GM13976 (cell line): Measurements from ENCODE around the gene ING5.

Experiments used
- DNase-seq: peaks from one replicate; pipeline ENCODE4 v3.0.0; 2012; ENCODE audit warnings: low spot score
- CTCF ChIP-seq: IDR thresholded peaks from 2 replicates; pipeline ENCODE4 v1.5.1; 2012; ENCODE audit warnings: borderline replicate concordance, mild to moderate bottlenecking; ENCODE audit not compliant: insufficient read depth; ENCODE audit errors: extremely low read depth, missing control alignments, control extremely low read depth
- in situ Hi-C: fragments of 300-500 bp; cut with MboI; formaldehyde crosslinking; loops from one replicate; pipeline ENCODE4 v1.12.0; 2022; ENCODE audit warnings: low sequenced_read_pairs, mixed read lengths, inconsistent platforms; ENCODE audit not compliant: unreplicated experiment

The ING5 gene

GRCh38 chr2:241678307-241678706 is 23.5 kb upstream of the ING5 start:
- no peak for DNase-seq
- in situ Hi-C loops: no loop called here
- TF ChIP-seq CTCF: no peak

GRCh38 chr2:241678784-241679540 is 22.9 kb upstream of the ING5 start:
- in situ Hi-C loops: no loop called here
- TF ChIP-seq CTCF: no peak
- DNase-seq: no peak

GRCh38 chr2:241680044-241680443 is 21.8 kb upstream of the ING5 start:
- no peak for DNase-seq
- TF ChIP-seq CTCF: no peak
- in situ Hi-C loops: no loop called here

- no peak for DNase-seq
- in situ Hi-C loops: no loop called here
- TF ChIP-seq CTCF: no peak
Observed at GRCh38 chr2:241680827-241681599, 20.8 kb upstream of the ING5 start.

- in situ Hi-C loops: no loop called here
- DNase-seq: no peak
Observed at GRCh38 chr2:241686324-241686649, 15.6 kb upstream of the ING5 start.

More at GRCh38 chr2:241686324-241686649, 15.6 kb upstream of the ING5 start:
- no peak for TF ChIP-seq CTCF
